Hepatocyte (in vitro differentiated cells): ENCODE data around the gene DMRTC1.
"Not testable (repeated sequence)": the region's sequence is repeated elsewhere in the genome, so short reads cannot be mapped to it uniquely, and the experiment has no call there.

Experiments used
- EZH2 ChIP-seq: fragments of 200-600 bp; sonication (generic); IDR thresholded peaks from 2 replicates; pipeline ENCODE4 v1.6.1; 2016; ENCODE audit warnings: antibody characterized with exemption, mild to moderate bottlenecking, borderline replicate concordance
- TF ChIP-seq, protein P1 (sequence below): fragments of 200-600 bp; sonication (generic); IDR thresholded peaks from 2 replicates; pipeline ENCODE4 v1.5.1; 2016; ENCODE audit warnings: antibody characterized with exemption, mild to moderate bottlenecking; ENCODE audit not compliant: poor library complexity

DNA sequence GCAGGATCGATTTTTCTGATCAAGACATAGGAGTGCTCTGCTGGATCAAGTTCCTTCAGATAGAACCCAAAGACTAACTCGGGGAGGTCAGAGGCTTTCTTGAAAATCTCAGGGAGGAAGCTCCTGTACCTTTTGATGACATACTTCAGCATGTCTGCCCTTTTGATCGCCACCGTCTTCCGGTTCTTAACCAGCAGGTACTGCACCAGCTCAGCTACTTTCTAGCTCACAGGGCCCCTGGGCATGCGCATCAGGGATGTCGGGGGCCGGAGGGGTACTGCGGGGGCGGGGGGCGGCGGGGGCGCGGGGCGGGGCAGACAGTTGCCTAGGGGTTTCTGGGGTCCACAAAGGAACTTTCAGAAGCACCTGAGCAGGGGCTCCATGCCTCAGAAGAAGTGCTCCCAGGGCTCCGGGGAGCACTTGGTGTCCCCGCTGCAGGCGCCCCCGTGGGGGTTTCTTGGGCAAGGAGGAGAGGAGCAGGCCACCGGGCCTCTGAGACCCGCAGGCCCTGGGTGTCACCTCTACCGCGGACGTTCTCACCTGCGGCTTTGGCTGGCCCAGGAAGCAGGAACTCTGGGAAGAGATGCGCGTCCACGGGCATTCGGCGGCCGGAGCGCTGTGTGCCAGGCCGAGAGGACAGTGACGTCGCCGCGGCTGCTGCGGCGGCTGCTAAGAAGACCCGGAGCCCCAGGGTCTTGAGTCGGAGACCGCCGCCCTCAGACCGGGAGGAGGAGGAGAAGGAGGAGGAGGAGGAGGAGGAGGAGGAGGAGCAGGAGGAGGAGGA lies 410 bp downstream of the DMRTC1 start:
- TF ChIP-seq, protein P1, sequence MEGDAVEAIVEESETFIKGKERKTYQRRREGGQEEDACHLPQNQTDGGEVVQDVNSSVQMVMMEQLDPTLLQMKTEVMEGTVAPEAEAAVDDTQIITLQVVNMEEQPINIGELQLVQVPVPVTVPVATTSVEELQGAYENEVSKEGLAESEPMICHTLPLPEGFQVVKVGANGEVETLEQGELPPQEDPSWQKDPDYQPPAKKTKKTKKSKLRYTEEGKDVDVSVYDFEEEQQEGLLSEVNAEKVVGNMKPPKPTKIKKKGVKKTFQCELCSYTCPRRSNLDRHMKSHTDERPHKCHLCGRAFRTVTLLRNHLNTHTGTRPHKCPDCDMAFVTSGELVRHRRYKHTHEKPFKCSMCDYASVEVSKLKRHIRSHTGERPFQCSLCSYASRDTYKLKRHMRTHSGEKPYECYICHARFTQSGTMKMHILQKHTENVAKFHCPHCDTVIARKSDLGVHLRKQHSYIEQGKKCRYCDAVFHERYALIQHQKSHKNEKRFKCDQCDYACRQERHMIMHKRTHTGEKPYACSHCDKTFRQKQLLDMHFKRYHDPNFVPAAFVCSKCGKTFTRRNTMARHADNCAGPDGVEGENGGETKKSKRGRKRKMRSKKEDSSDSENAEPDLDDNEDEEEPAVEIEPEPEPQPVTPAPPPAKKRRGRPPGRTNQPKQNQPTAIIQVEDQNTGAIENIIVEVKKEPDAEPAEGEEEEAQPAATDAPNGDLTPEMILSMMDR, result not testable (repeated sequence)
- TF ChIP-seq EZH2, result not testable (repeated sequence)
